HCT116 (cell line): ENCODE data around the gene RHOU. TPM values are rescaled to one million over a fixed set of nuclear protein-coding genes. Genes with fewer than 3 reads are reported as not detected.
A peak's percentile ranks its signal among the peaks of the same experiment; 100 is the strongest.

Experiments
- ATAC-seq: fragments of 200-7000 bp; cut with Tn5 transposase; 2 replicates; pipeline ENCODE4 v1.9.1; 2020; ENCODE audit warnings: mild to moderate bottlenecking, moderate library complexity
- BruUV-seq: library from RNA; stranded (reverse); fragments of 400-500 nt; replicated peaks from 2 replicates; lab custom pipeline; 2021; lab: Mats Ljungman, UMichigan
- CTCF ChIA-PET: fragments of 300-600 bp; sonication (Branson Sonifier 250); formaldehyde crosslinking; loops from one replicate; lab custom pipeline; 2021; ENCODE audit warnings: antibody characterized with exemption; lab: Charles Lee
- POLR2A ChIA-PET: fragments of 300-600, 350-600 bp; sonication (Branson Sonifier 250); formaldehyde crosslinking; loops from one replicate; lab custom pipeline; 2021; ENCODE audit warnings: antibody characterized with exemption; lab: Charles Lee
- RAD21 ChIA-PET, 2 experiments: fragments of 300-600 bp; sonication (Branson Sonifier 250); formaldehyde crosslinking; loops; one replicate each; lab custom pipeline; 2023; ENCODE audit warnings: low total read pairs in 2 of 2; ENCODE audit not compliant: uncharacterized antibody in 2 of 2, unreplicated experiment in 2 of 2, low non-redundant PET in 1 of 2; lab: Charles Lee
- DNase-seq: peaks from one replicate; pipeline ENCODE4 v3.0.0-alpha.2; 2010; ENCODE audit warnings: low read depth, low spot score
- H2AFZ ChIP-seq: fragments of 200-600 bp; shearing (Covaris generic), sonication (generic); 2 replicates; pipeline ENCODE4 v1.6.1; 2017; ENCODE audit warnings: low read depth, mixed run types, mixed read lengths, antibody characterized with exemption, low read length; ENCODE audit not compliant: poor library complexity, severe bottlenecking
- H3K27ac ChIP-seq: 2 replicates; pipeline ENCODE4 v1.5.1; 2012; ENCODE audit warnings: low read depth, low read length
- H3K27me3 ChIP-seq: fragments of 200-600 bp; sonication (generic); 2 replicates; pipeline ENCODE4 v1.6.1; 2016; ENCODE audit warnings: mixed run types, low read length, mixed read lengths; ENCODE audit not compliant: insufficient read depth
- H3K36me3 ChIP-seq, 2 experiments: fragments of 200-500 bp in 1 of 2; fragments of 200-600 bp in 1 of 2; sonication (Bioruptor generic) in 1 of 2; sonication (generic) in 1 of 2; 2 replicates each; pipeline versions ENCODE4 v1.5.1 to v1.6.1; 2014 to 2016; ENCODE audit warnings: low read length in 2 of 2, inconsistent platforms in 1 of 2, mixed read lengths in 1 of 2, mixed run types in 1 of 2; ENCODE audit not compliant: insufficient read depth in 2 of 2, control insufficient read depth in 1 of 2
- H3K4me1 ChIP-seq, 2 experiments: fragments of 200-600 bp in 1 of 2; sonication (generic) in 1 of 2; 2 replicates each; pipeline versions ENCODE4 v1.5.1 to v1.6.1; 2012 to 2017; ENCODE audit warnings: low read length in 2 of 2, inconsistent platforms in 1 of 2, mild to moderate bottlenecking in 1 of 2, mixed read lengths in 1 of 2, mixed run types in 1 of 2, moderate library complexity in 1 of 2; ENCODE audit not compliant: insufficient read depth in 2 of 2, control insufficient read depth in 1 of 2
- H3K4me2 ChIP-seq: fragments of 200-600 bp; sonication (generic); 2 replicates; pipeline ENCODE4 v1.6.1; 2017; ENCODE audit warnings: mixed run types, low read length, mixed read lengths
- H3K4me3 ChIP-seq, 2 experiments: fragments of 200-600 bp in 1 of 2; sonication (generic) in 1 of 2; replicated peaks in 1 of 2; 2 replicates each; pipeline ENCODE4 v1.5.1; 2011 to 2016; ENCODE audit warnings: low read length in 2 of 2, control low read depth in 1 of 2, low read depth in 1 of 2, mild to moderate bottlenecking in 1 of 2, mixed read lengths in 1 of 2, mixed run types in 1 of 2
- H3K79me2 ChIP-seq: fragments of 200-600 bp; sonication (generic); 2 replicates; pipeline ENCODE4 v1.6.1; 2017; ENCODE audit warnings: mild to moderate bottlenecking, mixed run types, low read length, moderate library complexity, mixed read lengths; ENCODE audit not compliant: insufficient read depth
- H3K9ac ChIP-seq: fragments of 200-600 bp; sonication (generic); 2 replicates; pipeline ENCODE4 v1.6.1; 2016; ENCODE audit warnings: low read length, mixed read lengths
- H3K9me2 ChIP-seq: fragments of 200-600 bp; sonication (generic), shearing (Covaris generic); 2 replicates; pipeline ENCODE4 v1.6.1; 2017; ENCODE audit warnings: mixed run types, mild to moderate bottlenecking, moderate library complexity; ENCODE audit not compliant: insufficient read depth
- H3K9me3 ChIP-seq, 2 experiments: fragments of 200-500 bp in 1 of 2; fragments of 200-600 bp in 1 of 2; sonication (Bioruptor generic) in 1 of 2; sonication (generic) in 1 of 2; 2 replicates each; pipeline ENCODE4 v1.6.1; 2014 to 2017; ENCODE audit warnings: low read length in 2 of 2, mixed read lengths in 2 of 2, inconsistent platforms in 1 of 2, low read depth in 1 of 2, mild to moderate bottlenecking in 1 of 2, mixed run types in 1 of 2, moderate library complexity in 1 of 2; ENCODE audit not compliant: control insufficient read depth in 1 of 2, insufficient read depth in 1 of 2
- H4K20me1 ChIP-seq: fragments of 200-600 bp; sonication (generic), shearing (Covaris generic); 2 replicates; pipeline ENCODE4 v1.6.1; 2017; ENCODE audit warnings: mixed run types, mild to moderate bottlenecking, moderate library complexity; ENCODE audit not compliant: insufficient read depth
- ATF3 ChIP-seq: IDR thresholded peaks from 2 replicates; pipeline ENCODE4 v1.6.1; 2012
- CBX3 ChIP-seq: IDR thresholded peaks from 2 replicates; pipeline ENCODE4 v1.6.1; 2012; ENCODE audit warnings: low read depth
- CEBPB ChIP-seq: IDR thresholded peaks from 2 replicates; pipeline ENCODE4 v1.6.1; 2012; ENCODE audit warnings: low read depth
- CTCF ChIP-seq, 3 experiments: fragments of 200-600 bp in 1 of 3; sonication (generic) in 1 of 3; IDR thresholded peaks in 2 of 3; conservative IDR thresholded peaks in 1 of 3; 2 replicates each; pipeline ENCODE4 v1.5.1; 2012 to 2017; ENCODE audit warnings: low read depth in 2 of 3, low read length in 2 of 3, antibody characterized with exemption in 1 of 3, borderline replicate concordance in 1 of 3, control low read depth in 1 of 3, mild to moderate bottlenecking in 1 of 3, mixed read lengths in 1 of 3, mixed run types in 1 of 3, moderate library complexity in 1 of 3; ENCODE audit not compliant: insufficient read depth in 1 of 3
- EGR1 ChIP-seq: IDR thresholded peaks from 2 replicates; pipeline ENCODE4 v1.6.1; 2012; ENCODE audit warnings: low read depth
- ELF1 ChIP-seq: IDR thresholded peaks from 2 replicates; pipeline ENCODE4 v1.6.1; 2012; ENCODE audit warnings: low read depth, borderline replicate concordance
- EZH2 ChIP-seq: fragments of 200-600 bp; sonication (generic); IDR thresholded peaks from 2 replicates; pipeline ENCODE4 v1.6.1; 2017; ENCODE audit warnings: antibody characterized with exemption, mixed run types
- EZH2phosphoT487 ChIP-seq: fragments of 200-600 bp; IDR thresholded peaks from 2 replicates; pipeline ENCODE4 v1.6.1; 2018; ENCODE audit warnings: antibody characterized with exemption, borderline replicate concordance
- FOSL1 ChIP-seq: IDR thresholded peaks from 2 replicates; pipeline ENCODE4 v1.6.1; 2012; ENCODE audit warnings: low read depth
- JUND ChIP-seq: IDR thresholded peaks from 2 replicates; pipeline ENCODE4 v1.6.1; 2012
- MAX ChIP-seq: IDR thresholded peaks from 2 replicates; pipeline ENCODE4 v1.6.1; 2012
- POLR2A ChIP-seq: IDR thresholded peaks from 2 replicates; pipeline ENCODE4 v1.7.0; 2011; ENCODE audit warnings: borderline replicate concordance; ENCODE audit not compliant: insufficient read depth, insufficient read length; ENCODE audit errors: extremely low read depth
- POLR2AphosphoS5 ChIP-seq: IDR thresholded peaks from 2 replicates; pipeline ENCODE4 v1.6.1; 2011; ENCODE audit warnings: mild to moderate bottlenecking, low read depth, low read length, moderate library complexity
- RAD21 ChIP-seq: IDR thresholded peaks from 2 replicates; pipeline ENCODE4 v1.6.1; 2012; ENCODE audit warnings: low read depth, mild to moderate bottlenecking
- SIN3A ChIP-seq: IDR thresholded peaks from 2 replicates; pipeline ENCODE4 v1.6.1; 2012; ENCODE audit warnings: low read depth
- SP1 ChIP-seq: IDR thresholded peaks from 2 replicates; pipeline ENCODE4 v1.6.1; 2012; ENCODE audit warnings: low read depth
- SRF ChIP-seq: IDR thresholded peaks from 2 replicates; pipeline ENCODE4 v1.6.1; 2012; ENCODE audit warnings: low read depth
- YY1 ChIP-seq: IDR thresholded peaks from 2 replicates; pipeline ENCODE4 v1.6.1; 2011; ENCODE audit warnings: low read length, low read depth, moderate library complexity, mild to moderate bottlenecking; ENCODE audit not compliant: insufficient replicate concordance; ENCODE audit errors: extremely low read depth
- ZBTB33 ChIP-seq: IDR thresholded peaks from 2 replicates; pipeline ENCODE4 v1.6.1; 2011; ENCODE audit warnings: mild to moderate bottlenecking, low read length, moderate library complexity; ENCODE audit not compliant: insufficient replicate concordance; ENCODE audit errors: extremely low read depth
- ZNF274 ChIP-seq: fragments of 200-500 bp; sonication (Bioruptor generic); IDR thresholded peaks from 2 replicates; pipeline ENCODE4 v1.6.1; 2014; ENCODE audit warnings: mild to moderate bottlenecking, low read depth, low read length, inconsistent platforms
- intact Hi-C: fragments of 100-400 bp; cut with micrococcal nuclease; formaldehyde crosslinking; loops from 2 replicates; pipeline ENCODE4 v1.10.0; 2022
- total RNA-seq: library from RNA; stranded (reverse); gene quantifications from one replicate; pipeline ENCODE4 v1.2.1, GENCODE V29; 2021; ENCODE audit not compliant: unreplicated experiment

The RHOU gene
- total RNA-seq, 1 experiment from 2014 or later, result 4.0 TPM

- RAD21 ChIA-PET, result no interaction called here
- Histone ChIP-seq H3K36me3 (no peaks in the 10 kb centered on the region), H3K27ac (no peak overlapping the region), H3K79me2 (no peaks in the 10 kb centered on the region), H3K4me3 (no peak overlapping the region), H2AFZ (peak overlapping the region; percentile 41), H3K27me3 (peaks cover 6% of the 10 kb centered on the region; the same call in 1 of the 2 replicates), H3K9ac (no peak overlapping the region), H4K20me1 (no peaks in the 10 kb centered on the region), H3K4me2 (no peak overlapping the region), H3K4me1 (peaks cover 4 to 10% of the 10 kb centered on the region in 2 experiments; a peak in 3 of 4 replicates), H3K9me3 (no peaks in the 10 kb centered on the region), H3K9me2 (no peaks in the 10 kb centered on the region)
- no peak for DNase-seq
- intact Hi-C loops, result loop anchor here (10.0 kb wide), 1 partner anchor 794 kb away; no protein-coding TSS in a partner anchor
- TF ChIP-seq CEBPB, result no peak
- TF ChIP-seq EZH2, result no peak
- no peak for TF ChIP-seq SRF
- TF ChIP-seq SIN3A, result no peak
- TF ChIP-seq SP1, result no peak
- no peak for TF ChIP-seq ELF1
- no peak for TF ChIP-seq RAD21
- TF ChIP-seq POLR2AphosphoS5, result no peak
- TF ChIP-seq FOSL1, result no peak
- no peak for TF ChIP-seq ATF3
- no peak for TF ChIP-seq CTCF (IDR thresholded peaks at IDR 0.05 in 2 of 3, conservative IDR thresholded peaks at IDR 0.05 in 1 of 3; ENCODE audit: borderline replicate concordance in 1 of 3, insufficient read depth in 1 of 3, low read depth in 2 of 3, low read length in 2 of 3)
- no peak for TF ChIP-seq EGR1
- no peak for TF ChIP-seq JUND
- TF ChIP-seq ZNF274, result no peak
- TF ChIP-seq EZH2phosphoT487, result no peak
- TF ChIP-seq POLR2A, result no peak
- no peak for TF ChIP-seq CBX3
- TF ChIP-seq YY1, result no peak
- no peak for TF ChIP-seq MAX
- no peak for TF ChIP-seq ZBTB33
- BruUV-seq, result no TSS peak
- CTCF ChIA-PET, result interaction anchor here (0.9 to 3.8 kb wide), 9 partner anchors 27 to 730 kb away, joined by 3 to 35 read pairs (median 8); no protein-coding TSS in a partner anchor
- POLR2A ChIA-PET, result no interaction called here
- ATAC-seq, result no peak
Measured at GRCh38 chr1:228691211-228691610, 44.1 kb upstream of the RHOU start.
